ENCODE data around the gene B9D1.
A peak's percentile ranks its signal among the peaks of the same experiment; 100 is the strongest.

B9D1 gene

DNA sequence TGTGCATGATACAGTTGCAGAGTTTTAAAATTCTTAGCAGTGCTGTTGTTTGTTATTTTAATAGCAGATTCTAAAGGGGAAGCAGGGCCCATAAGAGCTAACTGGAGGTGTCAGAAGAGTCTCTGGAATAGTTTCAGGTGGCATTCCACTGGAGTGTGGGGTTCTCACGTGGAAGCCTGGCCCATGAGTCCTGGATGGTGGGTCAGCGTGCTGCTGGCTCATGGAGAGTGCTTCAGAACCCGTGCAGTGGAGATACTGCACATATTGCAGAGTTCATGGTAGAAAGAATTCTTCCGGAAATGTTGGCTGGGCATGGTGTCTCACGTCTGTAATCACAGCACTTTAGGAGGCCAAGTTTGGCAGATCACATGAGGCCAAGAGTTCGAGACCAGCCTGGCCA, 43.9 kb downstream of the B9D1 start:
- DNase-seq (ENCODE audit: low spot score) = no peak

DNA sequence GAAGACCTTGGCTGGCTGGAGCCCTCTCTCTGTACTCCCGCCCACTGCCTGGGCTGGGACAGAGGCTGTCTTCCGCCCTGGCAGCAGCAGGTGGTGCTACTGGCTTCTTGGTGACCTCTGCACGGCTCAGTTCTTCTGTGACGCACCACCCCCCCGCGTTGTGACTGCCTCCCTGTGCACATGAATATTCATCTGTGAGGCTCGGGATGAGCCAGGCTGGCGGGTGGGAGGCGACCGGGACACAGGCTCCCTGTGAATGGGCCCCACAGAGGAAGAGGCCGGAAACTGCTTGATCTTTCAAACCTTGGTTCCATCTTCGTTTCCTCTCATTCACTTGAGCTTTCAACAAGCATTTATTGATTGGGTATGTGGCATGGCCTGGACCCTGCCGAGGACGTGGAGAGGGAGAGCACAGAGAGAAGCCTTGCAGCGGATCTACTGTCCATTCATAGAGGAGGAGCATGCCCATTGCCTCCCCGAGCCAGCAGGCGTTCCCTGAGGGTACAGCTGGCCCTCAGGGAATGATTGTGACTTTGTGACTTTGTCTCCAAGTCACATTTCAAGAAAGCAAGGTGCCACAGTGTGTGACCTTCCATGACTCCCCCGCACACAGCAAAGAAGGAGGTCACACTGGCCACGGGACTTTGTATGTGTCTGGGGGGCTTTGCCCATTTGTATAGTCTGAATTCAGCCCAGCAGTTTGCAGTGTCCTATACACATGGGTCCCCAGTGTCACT, 45.0 kb downstream of the B9D1 start:
- no peak for DNase-seq (ENCODE audit: low spot score)

DNA sequence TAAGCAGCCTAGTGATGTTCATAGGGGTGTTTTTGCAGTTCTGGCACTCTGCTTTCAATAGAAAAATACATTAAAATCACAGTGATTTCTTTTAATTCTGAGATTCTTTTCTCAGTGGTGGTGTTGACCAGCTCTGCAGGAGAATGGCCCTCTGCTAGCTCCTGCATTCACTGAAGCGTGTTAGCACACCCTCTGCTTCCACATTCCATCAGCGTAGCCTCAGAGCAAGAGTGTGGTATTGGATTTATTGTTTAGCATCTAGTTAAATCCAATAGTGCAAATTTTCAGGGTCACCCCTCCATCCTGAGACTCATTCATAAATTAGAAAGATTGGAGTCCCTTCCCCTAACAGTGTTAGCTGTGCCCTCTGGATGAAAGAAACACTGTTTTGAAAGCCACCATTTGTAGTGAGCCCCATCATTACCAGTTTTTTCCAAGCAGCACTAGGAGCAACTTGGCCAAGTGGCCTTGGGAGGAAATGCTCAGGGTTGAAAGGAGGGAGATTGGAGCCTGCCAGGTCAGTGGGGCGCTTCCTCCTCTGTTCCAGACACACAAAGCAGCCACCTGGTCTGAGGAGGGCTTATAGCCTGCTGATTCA, 45.7 kb downstream of the B9D1 start:
- no peak for DNase-seq (ENCODE audit: low spot score)

DNA sequence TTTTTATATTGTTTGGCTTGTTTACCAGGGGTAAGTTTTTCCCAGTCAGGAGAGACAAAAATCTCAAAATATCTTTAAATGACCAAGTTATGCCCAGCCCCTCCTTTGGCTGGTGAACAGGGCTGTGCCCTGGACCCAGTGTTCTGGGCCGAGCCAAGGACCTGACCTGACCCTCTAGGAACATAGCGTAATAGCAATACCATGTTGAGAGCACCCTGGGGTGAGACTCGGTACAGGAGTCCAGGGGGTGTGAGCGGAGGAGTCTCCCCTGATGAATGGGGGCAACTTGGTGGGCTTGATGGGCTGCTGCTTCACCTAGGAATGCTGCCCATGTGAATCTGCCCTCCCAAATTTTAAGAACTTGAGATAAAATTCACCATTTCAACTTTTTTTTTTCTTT, 47.4 kb downstream of the B9D1 start:
- DNase-seq (ENCODE audit: low spot score) = no peak

DNA sequence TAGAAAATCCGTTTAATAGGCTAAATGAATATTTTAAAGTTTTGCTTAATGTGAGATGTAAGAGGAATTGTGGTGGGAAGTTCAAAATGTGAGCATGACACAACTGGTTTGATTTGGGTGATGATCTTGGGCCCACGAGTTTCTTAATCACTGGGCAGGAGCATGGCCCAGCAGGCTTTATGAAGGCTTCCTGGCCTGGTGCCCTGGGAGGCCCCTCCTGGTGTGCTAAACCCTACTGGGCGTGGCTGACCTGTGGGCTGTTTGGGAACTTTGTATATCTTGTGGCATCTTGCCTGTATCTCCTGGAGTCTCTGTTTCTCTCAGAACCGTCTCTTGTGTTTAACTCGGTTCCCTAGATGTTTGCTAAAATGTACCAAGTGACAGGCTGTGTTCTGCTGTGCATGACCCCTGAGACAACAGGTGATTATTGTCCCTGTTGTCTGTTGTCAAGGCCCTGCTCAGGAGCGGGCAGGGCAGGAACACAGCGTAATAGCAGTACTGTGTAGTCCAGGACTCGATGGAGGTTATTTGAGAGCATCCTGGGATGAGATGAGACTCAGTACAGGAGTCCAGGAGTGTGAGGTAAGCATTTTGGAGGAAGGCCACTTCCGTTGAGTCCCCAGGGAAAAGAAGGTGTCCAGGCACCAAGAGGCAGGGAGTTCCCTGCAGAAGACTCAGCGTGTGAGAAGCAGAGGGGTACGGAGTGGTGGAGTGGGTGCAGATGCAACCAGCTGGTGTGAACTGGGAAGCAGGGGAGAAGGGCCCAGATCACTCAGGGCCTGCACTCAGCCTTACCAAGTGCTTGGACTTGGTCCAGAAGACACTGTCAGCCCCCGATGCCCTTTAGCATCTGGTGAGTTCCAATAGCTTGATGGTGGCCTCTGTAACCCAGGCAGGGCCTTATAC, 48.5 kb downstream of the B9D1 start:
- no peak for DNase-seq (ENCODE audit: low spot score)

DNA sequence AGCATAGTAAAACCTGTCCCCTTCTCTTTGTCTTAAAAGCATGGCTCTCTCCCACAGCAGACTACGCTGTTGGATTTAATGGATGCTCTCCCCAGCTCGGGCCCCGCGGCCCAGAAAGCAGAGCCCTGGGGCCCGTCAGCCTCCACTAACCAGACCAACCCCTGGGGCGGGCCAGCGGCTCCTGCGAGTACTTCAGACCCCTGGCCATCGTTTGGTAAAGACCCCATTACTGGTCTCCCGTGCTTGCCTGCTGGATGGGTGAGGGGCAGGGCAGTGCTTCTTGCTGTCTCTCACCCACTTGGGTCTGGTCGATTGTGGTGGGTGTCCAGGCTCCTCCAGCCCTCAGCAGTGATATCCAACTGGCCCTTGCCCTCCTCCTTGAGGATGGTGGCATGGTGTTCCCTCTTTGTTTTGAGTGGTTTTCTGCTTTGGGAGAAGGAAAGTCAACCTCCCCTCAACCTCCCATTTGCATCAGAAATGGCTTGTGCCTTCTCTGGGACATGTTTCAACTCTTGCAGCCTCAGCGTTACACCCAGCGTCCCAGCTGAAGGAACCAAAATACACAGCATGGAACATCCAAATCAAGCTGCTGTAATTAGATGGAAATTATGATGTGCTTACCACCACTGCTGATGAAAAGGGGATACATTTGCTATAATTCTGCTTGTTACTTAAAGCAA, 49.3 kb downstream of the B9D1 start:
- DNase-seq (ENCODE audit: low spot score) = no peak

DNA sequence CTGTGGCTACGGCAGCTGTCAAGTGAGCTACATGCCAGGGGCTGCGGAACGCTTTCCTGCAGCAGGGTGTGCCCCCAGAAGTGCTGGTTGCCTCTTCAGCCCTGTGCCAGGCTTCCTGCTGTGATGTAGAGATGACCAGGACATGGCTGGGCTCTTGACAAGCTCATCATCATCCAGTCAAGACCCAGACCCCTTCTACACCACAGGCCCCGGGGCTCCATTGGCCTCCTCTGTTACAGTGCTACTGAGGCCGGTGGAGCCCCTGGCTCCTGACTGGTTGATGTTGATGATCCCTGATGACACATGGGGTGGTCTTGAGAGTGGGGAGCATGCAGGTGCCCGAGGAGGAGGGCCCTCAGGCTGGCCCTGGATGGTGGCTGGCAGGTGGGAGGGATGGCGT, 50.1 kb downstream of the B9D1 start:
- DNase-seq (ENCODE audit: low spot score) = no peak

DNA sequence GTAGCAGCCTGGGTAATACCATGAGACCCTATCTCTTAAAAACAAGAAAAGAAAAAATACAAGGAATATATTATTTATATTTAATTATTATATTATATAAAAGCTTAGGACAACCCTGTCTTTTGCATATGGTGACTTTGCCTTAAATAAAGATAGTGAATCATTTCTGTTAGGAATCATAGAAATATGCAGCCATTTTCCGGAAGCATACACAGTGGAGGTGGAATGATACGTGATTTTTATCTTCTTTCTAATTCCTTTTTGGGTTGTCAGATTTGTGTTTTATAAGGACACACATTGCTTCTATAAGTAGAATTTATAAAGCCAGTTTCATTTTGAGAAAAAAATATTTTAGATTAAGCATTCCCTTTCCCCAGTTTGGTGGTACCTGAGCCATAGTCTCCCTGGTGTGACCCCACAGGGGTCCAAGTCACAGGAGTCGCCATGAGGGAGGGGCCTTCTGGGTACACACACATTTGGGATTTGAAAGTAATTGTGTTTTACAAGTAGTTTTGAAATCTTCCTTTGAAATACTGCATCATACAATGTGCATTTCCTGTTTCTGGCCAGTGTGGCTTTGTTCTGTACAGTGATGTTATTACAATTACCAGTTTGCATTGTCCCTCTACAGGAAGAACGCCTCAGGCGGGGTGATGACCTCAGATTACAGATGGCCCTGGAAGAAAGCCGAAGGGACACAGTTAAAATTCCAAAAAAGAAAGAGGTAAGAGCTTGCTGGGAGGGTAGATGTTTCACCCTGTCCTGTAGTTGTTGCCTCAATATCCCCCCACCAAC, 50.9 kb downstream of the B9D1 start:
- DNase-seq (ENCODE audit: low spot score) = no peak

DNA sequence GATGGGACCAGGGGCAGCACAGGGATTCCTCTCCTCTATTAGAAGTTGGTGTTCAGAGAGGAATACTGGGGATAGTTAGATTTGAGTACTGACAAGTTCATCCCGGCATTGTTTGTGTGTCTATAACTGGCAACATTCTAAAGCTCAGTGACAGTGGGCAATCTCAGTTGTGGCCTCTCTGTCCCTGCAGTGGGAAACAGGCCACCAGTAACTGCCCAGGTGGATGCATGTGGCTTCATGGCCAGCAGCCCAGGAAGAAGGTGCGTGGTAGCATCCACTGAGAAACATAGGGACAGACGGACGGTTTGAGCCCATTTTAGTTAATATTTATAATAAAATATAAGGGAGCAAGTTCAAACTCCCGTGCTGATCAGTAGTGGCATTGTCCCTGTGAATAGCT, 51.5 kb downstream of the B9D1 start:
- no peak for DNase-seq (ENCODE audit: low spot score)

DNA sequence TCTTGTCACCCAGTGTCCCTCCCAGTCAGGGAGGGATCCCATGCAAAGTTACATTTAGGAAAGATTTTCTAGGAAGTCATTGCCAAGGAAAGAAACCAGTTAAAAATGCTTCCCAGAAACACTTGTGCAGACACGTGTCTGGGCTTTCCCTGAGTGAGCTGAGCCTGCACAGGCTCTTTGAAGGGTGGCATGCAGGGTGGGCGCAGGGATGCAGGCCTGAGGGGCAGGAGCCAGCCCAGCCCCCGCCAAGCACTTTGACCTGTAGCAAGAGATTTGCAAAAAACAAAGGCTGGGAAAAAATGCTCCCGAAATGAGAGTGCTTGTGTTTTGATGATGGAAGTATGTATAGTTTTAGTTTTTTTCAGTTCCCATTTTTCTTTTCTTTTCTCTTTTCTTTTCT, 52.4 kb downstream of the B9D1 start:
- DNase-seq (ENCODE audit: low spot score) = no peak

DNA sequence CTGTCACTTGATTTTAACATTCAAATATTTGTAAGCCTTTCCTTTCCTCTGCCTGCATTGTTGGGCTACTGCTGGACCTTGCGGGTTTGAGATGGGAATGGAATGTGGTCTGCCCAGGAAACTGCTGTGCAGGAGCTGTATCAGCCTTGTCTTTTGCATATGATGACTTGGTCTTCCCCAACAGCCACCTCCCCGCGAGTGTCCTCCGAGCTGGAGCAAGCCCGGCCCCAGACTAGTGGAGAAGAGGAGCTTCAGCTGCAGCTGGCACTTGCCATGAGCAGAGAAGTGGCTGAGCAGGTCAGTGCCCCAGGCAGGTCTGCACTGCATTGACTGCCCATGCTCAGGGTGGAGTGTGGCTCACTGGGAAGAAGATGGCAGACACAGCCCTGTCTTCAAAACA, 52.8 kb downstream of the B9D1 start:
- no peak for DNase-seq (ENCODE audit: low spot score)

DNA sequence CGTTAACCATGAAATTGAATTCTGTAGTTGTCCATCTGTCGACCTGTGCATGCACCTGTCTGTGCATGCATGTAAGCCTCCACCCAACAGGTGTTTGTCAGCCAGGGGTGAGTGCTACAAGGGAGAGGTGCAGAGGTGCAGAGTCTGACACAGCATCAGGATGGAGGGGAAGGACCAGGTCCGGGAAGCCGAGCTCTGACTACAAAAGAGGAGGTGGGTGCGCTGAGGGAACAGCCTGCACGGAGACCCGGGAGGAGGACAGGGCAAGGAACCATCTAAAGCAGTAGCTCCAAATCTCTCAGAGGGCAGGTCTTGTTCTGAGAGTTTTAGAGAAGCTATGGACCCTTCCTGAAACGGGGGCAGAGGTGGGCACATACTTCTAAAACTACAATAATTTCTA, 54.1 kb downstream of the B9D1 start:
- no peak for DNase-seq (ENCODE audit: low spot score)

DNA sequence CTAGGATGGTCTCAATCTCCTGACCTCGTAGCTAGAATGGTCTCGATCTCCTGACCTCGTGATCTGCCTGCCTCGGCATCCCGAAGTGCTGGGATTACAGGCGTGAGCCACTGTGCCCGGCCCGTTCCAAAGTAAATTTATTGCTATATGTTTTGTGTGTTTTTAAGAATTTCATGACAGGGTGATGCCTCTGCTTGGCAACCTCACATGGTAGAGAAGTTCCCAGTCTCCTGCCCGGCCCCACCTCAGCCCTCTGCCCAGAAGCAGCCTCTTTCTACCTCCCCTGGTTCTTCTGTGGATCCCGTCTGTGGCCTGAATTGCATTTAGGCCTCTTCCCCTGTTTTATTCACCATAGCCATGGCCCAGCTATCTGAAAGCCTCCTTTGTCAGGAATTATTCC, 55.0 kb downstream of the B9D1 start:
- DNase-seq (ENCODE audit: low spot score) = no peak

DNA sequence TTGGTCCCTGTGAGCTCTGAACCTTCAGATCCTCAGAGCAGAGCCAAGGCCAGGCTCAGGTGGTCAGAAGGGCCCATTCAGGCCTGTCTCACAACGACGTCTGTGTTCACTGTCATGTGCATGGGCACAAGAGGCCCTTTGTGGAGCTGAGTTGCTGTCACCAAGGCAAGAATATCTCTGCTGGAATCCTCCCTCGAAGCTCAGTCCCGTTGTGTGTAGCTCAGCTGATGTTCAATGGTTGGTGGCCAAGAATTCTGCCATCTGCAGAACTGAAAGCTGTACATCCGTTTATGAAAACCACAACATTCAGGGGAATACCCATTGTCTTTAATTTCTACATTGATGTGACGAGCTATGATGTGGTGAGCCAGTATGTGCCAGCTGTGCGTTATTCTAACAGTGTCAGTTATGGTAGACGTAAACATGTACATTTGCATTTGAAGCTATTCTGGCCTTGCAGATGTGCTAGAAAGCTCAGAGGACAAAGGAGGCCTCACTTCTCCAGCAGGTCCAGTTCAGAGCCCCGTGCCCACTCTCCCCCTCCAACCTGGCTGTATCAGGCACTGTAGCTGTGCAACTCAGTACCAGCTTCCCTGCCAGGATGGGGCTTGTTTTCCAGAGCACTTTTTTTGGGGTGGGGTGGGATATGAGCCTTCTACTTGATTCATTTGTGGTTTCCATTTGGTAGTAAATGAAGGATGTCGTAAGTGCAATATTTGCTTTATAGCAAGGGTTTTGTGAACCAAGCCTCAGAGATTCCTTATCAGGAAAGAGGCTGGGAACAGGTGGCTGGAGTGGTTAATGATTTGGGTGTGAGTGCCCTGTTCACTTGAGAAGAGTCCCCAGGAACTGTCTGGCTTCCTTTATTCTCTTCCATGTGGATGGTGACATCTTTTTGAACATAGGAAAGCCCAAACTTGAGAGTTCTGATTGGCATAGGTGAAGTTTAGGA, 56.1 kb downstream of the B9D1 start:
- peak; percentile 55 for DNase-seq (ENCODE audit: low spot score)

DNA sequence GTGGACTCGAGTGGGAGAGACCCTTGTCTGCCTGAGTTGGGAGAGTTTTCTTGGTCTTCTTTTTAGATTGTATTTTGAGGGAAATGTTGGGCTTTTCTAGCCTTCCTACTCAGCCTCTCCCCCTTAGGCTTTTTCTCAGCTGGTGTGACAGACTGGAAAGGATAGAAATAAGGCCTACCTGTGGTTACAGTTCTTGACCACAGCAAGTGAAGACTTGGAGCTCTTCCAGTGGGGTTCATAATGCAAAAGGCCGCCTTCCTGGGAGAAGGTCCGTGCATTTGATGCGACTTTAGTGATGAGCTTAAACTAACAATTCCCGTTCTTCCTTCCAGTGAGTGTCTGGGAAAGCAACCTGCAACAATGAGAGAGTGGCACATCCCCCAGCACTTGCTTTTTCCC, 56.8 kb downstream of the B9D1 start:
- DNase-seq (ENCODE audit: low spot score) = no peak

DNA sequence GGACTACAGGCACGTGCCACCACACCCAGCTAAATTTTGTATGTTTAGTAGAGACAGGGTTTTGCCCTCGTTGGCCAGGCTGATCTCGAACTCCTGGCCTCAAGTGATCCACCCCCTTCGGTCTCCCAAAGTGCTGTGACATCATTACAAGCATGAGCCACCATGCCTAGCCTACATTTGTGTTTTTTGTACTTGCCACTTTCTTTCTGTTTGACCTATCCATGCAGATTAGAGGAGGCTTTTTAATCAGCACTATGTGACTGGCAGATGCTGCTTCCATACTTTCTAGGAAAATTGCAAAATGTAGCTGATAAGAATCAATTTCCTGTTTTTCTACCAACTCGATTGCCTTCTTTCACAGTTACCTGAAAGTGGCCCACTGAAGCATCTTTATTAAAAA, 57.3 kb downstream of the B9D1 start:
- no peak for DNase-seq (ENCODE audit: low spot score)

DNA sequence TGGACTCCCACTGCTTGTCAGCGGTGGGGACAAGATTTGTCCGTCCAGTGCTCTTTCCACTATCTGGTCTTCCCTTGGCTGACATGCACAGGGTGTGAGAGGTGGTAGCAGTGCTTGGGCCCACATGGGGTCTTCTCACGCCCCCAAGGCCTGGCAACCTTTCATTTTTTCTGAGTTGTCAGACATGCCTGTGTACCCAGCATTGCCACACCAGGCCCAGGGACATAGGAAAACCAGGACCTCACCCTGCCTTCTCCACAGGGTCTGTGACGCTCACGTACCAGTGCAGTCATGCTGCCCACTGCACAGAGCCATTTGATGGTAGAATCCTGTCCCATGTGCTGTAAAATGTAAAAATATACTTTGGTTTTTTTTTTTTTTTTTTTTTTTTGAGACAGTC, 57.8 kb downstream of the B9D1 start:
- no peak for DNase-seq (ENCODE audit: low spot score)

DNA sequence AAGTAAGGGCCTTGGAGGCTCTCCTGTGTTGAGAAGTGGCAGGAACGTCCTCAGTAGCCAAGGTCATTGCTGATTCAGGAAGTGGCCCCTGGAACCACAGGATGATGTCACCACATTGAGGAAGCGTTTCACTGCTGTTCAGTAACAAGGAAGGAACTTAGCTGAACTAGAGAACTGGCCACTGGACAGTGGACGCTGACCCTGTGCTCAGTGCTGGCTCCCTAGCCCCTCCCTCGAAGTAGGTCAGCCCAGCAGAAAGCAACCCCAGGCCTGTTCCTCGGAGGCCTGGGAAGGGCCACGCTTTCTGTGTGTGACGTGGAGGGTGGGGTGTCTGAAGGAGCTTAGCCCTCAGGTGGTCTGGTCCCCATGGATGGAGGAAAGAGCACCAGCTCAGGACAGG, 58.3 kb downstream of the B9D1 start:
- peak; percentile 15 for DNase-seq (ENCODE audit: low spot score)

DNA sequence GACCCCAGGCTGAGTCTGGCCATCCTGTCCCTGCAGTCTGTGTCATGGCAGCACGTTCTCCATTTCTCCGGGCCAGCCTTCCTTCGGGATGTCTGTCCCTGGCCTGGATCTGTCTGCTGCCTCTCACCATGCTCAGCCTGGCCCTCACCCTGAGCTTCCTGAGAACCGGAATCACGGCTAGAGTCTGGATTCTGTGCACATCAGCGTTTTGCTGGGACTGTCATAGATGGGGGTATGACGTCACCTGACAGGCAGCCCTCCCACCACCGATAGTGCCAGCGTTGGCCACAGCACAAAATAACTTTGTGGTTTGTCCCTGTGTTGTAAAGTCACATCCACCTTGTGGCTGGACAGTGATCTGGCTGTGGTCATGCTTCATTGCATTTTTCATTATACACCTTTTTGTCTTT, 59.2 kb downstream of the B9D1 start:
- DNase-seq (ENCODE audit: low spot score) = no peak

DNA sequence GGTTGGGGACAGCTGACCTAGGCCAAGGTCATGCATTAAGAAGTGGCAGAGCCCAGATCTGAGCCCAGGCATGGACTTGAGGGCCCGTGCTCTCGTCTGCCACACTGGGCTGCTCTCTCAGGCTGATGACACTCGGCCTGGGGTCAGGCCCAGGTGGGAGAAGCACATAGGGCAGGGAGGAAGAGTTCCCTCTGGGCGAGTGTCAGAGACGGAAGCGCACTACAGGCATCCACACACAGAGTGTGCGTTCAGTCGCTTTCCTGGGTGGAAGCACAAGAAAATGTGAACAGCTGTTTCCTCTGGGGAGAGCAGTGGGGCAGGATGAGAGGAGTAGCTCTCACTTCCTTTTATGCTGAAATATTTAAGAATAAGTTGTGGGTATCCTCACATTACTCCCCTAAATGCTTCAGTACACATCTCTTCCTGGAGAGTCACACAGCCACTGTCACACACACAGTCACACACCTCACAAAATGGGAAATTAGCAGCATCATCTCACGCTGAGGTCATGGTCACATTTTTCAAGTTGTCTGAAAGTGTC, 59.7 kb downstream of the B9D1 start:
- DNase-seq (ENCODE audit: low spot score) = no peak
